Measurements from ENCODE around the gene ZBTB5. TPM values are rescaled to one million over a fixed set of nuclear protein-coding genes. Genes with fewer than 3 reads are reported as not detected.

Gene ZBTB5
- total RNA-seq, 2 experiments from 2014 or later, result 10.0 to 10.2 TPM

DNA sequence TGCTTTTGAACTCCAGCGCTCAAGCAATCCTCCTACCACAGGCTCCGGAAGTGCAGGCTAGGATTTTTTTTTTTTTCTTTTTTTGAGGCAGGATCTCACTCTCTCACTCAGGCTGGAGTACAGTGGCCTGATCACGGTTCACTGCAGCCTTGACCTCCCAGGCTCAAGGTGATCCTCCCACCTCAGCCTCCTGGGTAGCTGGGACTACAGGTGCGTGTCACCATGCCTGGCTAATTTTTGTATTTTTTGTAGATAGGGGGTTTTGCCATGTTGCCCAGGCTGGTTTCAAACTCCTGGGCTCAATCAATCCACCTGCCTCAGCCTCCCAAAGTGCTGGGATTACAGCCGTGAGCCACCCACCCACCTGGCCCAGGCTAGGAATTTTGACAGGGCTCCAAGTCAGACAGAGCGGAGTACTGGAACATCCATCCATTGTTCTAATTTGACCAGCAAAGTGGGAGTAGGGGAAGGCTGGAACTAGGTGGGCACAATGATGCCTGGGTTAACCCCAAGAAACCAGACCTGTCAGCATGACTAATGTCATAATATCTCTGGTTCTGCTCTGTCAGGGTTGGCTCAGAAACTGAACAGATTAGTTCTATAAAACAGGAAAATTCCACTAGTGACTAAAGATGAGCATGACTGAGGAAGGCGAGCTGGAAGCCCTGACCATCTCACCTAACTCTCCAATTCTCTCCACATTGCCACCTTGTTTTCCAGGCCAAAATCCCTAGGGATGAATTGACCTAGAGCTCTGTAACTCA, 9.2 kb downstream of the ZBTB5 start:
- ChIA-PET CTCF (interaction anchor here (1.6 kb wide), 1 partner anchor 31 kb away, joined by 4 read pairs; no protein-coding TSS in a partner anchor), POLR2A (no interaction called here)
- DNase-seq, result no peak
- H3K36me3 Mint-ChIP-seq (ENCODE audit: low read depth), result peaks cover 7% of the 10 kb centered on the region
- H3K27ac Mint-ChIP-seq, result no peak overlapping the region
- H3K4me3 Mint-ChIP-seq, result no peak overlapping the region
- no peaks in the 10 kb centered on the region for H3K9me3 Mint-ChIP-seq
- peaks cover 10% of the 10 kb centered on the region for H3K4me1 Mint-ChIP-seq
- H3K27me3 Mint-ChIP-seq, result no peaks in the 10 kb centered on the region

DNA sequence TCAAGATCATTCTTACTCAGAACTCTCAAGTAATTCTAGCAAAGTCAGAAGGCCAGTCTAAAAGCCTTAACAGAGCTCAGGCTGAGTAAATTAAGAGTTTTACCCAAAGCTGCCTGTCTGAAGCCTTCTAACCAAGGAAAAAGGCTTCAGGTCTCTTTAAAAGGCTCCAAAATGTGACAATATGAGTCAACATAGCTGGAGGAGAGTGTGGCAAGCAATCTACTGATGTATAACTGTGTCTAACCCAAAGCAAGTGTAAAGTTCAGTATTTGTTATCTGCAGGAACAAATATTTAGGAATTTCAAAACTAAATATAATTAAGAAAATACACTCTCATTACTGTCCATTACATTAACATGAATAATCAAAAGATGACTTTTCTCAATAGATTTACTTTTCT, 11.0 kb downstream of the ZBTB5 start:
- Mint-ChIP-seq H3K9me3 (no peaks in the 10 kb centered on the region), H3K27me3 (no peaks in the 10 kb centered on the region), H3K27ac (no peak overlapping the region), H3K4me3 (no peak overlapping the region), H3K4me1 (peaks cover 10% of the 10 kb centered on the region), H3K36me3 (ENCODE audit: low read depth) (peaks cover 11% of the 10 kb centered on the region)
- POLR2A ChIA-PET, result no interaction called here
- CTCF ChIA-PET, result no interaction called here
- DNase-seq, result no peak

DNA sequence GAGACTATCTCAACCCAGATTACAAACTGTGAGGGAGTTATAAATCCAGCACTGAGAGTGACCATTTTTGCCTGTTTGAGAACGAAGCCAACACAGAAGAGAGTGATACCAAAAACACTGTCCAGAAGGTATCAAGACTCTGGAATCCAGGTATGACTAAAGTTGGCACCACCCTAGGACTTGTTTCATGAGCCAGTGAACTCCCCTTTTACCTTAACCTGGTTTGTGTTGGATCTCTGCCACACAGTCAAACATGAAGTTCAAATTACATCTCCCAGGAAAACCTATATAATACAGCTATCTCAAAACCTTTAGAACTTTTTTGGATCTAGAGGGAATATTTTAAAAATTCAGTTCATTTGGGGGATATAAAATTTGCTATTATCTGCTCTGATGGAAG, 11.4 kb downstream of the ZBTB5 start:
- Mint-ChIP-seq H3K4me1 (peaks cover 10% of the 10 kb centered on the region), H3K27me3 (no peaks in the 10 kb centered on the region), H3K27ac (no peak overlapping the region), H3K9me3 (no peaks in the 10 kb centered on the region), H3K4me3 (no peak overlapping the region), H3K36me3 (ENCODE audit: low read depth) (peaks cover 11% of the 10 kb centered on the region)
- no peak for DNase-seq
- CTCF ChIA-PET, result no interaction called here
- POLR2A ChIA-PET, result no interaction called here

DNA sequence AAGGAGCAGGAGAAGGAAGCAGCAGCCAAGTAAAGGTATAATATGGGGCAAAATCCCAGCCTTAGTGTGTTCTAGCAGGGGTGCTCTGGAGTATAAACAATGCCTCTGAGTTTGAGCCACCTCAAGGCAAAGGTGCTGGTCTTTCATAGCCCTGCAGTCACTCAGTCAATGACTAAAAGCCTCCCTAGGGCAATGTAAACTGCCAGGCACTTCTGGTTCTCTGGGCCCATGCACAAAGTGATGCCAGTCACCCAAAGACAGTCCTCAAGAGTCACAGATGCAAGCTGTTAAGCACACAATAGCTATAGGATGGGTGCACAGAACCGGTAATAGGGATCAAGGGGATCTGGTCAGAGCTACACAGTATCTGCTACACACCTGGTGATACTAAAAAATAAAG, 12.6 kb downstream of the ZBTB5 start:
- H3K36me3 Mint-ChIP-seq (ENCODE audit: low read depth), result peaks cover 16% of the 10 kb centered on the region
- ChIA-PET POLR2A (no interaction called here), CTCF (interaction anchor here (0.6 to 1.0 kb wide), 3 partner anchors 28 to 846 kb away, joined by 3 to 4 read pairs (median 3); no protein-coding TSS in a partner anchor)
- DNase-seq, result no peak
- no peaks in the 10 kb centered on the region for H3K9me3 Mint-ChIP-seq
- no peak overlapping the region for H3K27ac Mint-ChIP-seq
- H3K27me3 Mint-ChIP-seq, result no peaks in the 10 kb centered on the region
- H3K4me1 Mint-ChIP-seq, result peaks cover 10% of the 10 kb centered on the region
- H3K4me3 Mint-ChIP-seq, result no peak overlapping the region

DNA sequence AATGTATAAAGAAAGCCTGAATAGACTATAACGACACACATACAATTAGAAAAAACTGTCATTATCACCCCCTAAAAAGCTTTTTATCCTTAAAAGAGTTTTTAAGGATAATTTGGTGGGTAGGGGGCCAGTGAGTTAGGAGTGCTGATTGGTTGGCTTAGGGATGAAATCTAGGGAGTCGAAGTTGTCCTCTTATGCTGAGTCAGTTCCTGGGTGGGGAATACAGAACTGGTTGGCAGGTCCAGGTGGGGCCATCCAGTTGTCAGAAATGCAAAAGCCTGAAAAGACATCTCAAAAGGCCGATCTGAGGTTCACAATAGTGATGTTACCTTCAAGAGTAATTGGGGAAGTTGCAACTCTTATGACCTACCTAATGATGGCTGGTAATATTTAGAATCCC, 13.6 kb downstream of the ZBTB5 start:
- peaks cover 16% of the 10 kb centered on the region for H3K36me3 Mint-ChIP-seq (ENCODE audit: low read depth)
- no peak for DNase-seq
- ChIA-PET POLR2A (no interaction called here), CTCF (interaction anchor here (1.0 kb wide), 1 partner anchor 27 kb away, joined by 3 read pairs; no protein-coding TSS in a partner anchor)
- H3K27ac Mint-ChIP-seq, result no peak overlapping the region
- H3K9me3 Mint-ChIP-seq, result no peaks in the 10 kb centered on the region
- H3K4me1 Mint-ChIP-seq, result peaks cover 8% of the 10 kb centered on the region
- H3K4me3 Mint-ChIP-seq, result no peak overlapping the region
- no peaks in the 10 kb centered on the region for H3K27me3 Mint-ChIP-seq

DNA sequence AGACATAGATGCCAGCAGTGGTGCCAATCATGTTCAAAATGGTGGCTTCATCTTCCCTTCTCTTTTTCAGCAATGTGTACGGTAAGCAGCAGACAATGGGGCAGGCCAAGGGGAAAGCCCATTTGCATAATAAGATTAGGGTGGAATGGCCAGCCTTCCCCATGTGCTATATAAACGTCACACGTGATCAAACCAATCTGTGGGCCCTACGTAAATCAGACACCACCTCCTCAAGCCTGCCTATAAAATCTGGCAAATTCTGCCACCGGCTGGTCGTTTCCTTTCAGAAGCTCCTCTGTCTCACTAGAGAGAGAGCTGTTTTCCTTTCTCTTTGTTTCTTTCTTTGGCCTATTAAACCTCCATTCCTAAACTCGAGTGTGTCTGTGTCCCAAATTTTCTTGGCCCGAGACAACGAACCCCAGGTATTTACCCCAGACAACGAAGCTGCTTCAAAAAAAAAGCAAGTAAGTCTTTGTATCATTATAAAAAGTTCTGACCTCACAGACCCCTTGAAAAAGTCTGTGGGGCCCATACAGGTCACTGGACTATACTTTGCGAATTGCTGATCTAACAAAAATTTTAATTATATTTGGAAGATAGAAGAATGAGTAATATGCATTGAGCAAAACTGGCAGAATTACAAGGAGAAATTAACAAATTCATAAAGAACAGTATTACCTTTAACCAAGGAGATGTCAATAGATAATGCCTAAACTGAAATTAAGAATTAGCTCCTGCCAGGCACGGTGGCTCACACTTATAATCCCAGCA, 15.2 kb downstream of the ZBTB5 start:
- ChIA-PET POLR2A (no interaction called here), CTCF (interaction anchor here (0.6 to 0.9 kb wide), 4 partner anchors 8 to 602 kb away, joined by 3 to 5 read pairs (median 4); no protein-coding TSS in a partner anchor)
- Mint-ChIP-seq H3K4me3 (no peak overlapping the region), H3K27me3 (no peaks in the 10 kb centered on the region), H3K4me1 (peaks cover 4% of the 10 kb centered on the region), H3K27ac (no peak overlapping the region), H3K36me3 (ENCODE audit: low read depth) (peaks cover 16% of the 10 kb centered on the region), H3K9me3 (no peaks in the 10 kb centered on the region)
- DNase-seq, result no peak

DNA sequence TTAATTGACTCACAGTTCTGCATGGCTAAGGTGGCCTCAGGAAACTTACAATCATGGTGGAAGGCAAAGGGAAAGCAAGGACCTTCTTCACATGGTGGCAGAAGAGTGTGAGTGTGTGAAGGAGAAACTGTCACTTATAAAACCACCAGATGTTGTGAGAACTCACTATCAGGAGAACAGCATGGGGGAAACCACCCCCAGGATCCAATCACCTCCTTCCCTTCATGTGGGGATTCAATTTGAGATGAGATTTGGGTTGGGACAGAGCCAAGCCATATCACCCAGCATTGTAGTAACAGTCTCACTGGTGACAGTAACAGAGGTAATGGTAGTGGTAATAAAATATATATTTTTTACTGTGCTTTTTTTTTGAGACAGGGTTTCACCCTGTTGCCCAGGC, 18.1 kb downstream of the ZBTB5 start:
- ChIA-PET POLR2A (no interaction called here), CTCF (no interaction called here)
- H3K27me3 Mint-ChIP-seq, result no peaks in the 10 kb centered on the region
- H3K27ac Mint-ChIP-seq, result no peak overlapping the region
- H3K4me3 Mint-ChIP-seq, result no peak overlapping the region
- DNase-seq, result no peak
- H3K9me3 Mint-ChIP-seq, result no peaks in the 10 kb centered on the region
- peaks cover 18% of the 10 kb centered on the region for H3K36me3 Mint-ChIP-seq (ENCODE audit: low read depth)
- peaks cover 2% of the 10 kb centered on the region for H3K4me1 Mint-ChIP-seq

DNA sequence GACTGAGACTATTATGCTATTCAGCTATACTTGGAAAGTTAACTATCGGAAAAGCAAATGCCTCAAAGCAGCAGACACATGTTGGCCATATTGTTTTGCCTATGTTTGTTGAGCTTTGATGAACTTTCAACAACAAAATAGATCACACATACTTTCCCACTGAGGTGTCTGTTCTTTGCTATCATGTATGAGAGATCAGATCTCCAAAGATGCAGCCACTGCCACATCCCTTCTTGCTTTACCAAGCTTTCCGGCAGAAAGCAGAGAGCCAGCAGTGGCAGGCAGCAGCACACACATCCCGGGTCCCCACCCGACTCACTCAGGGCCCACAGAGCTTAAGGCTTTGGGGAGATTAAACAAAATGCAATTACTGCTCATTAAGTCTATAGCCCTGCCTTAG, 18.8 kb downstream of the ZBTB5 start:
- Mint-ChIP-seq H3K9me3 (no peaks in the 10 kb centered on the region), H3K27ac (no peak overlapping the region), H3K4me1 (no peaks in the 10 kb centered on the region), H3K36me3 (ENCODE audit: low read depth) (peaks cover 18% of the 10 kb centered on the region), H3K27me3 (no peaks in the 10 kb centered on the region), H3K4me3 (no peak overlapping the region)
- ChIA-PET POLR2A (no interaction called here), CTCF (no interaction called here)
- no peak for DNase-seq

DNA sequence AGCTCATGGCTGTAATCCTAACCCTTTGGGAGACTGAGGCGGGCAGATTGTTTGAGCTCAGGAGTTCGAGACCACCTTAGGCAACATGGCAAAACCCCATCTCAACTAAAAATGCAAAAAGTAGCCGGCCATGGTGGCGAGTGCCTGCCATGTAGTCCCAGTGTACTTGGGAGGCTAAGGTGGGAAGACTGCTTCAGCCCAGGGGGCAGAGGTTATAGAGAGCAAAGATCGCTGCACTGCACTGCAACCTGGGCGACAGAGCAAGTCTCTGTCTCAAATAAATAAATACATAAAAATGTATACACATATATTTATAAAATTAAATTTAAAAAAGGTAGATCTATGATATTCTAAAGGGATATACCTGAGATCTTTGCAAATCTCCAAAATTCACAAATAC, 19.4 kb downstream of the ZBTB5 start:
- no peaks in the 10 kb centered on the region for H3K27me3 Mint-ChIP-seq
- no peak overlapping the region for H3K27ac Mint-ChIP-seq
- ChIA-PET POLR2A (no interaction called here), CTCF (no interaction called here)
- H3K9me3 Mint-ChIP-seq, result no peaks in the 10 kb centered on the region
- DNase-seq, result no peak
- no peaks in the 10 kb centered on the region for H3K4me1 Mint-ChIP-seq
- H3K36me3 Mint-ChIP-seq (ENCODE audit: low read depth), result peaks cover 21% of the 10 kb centered on the region
- no peak overlapping the region for H3K4me3 Mint-ChIP-seq

DNA sequence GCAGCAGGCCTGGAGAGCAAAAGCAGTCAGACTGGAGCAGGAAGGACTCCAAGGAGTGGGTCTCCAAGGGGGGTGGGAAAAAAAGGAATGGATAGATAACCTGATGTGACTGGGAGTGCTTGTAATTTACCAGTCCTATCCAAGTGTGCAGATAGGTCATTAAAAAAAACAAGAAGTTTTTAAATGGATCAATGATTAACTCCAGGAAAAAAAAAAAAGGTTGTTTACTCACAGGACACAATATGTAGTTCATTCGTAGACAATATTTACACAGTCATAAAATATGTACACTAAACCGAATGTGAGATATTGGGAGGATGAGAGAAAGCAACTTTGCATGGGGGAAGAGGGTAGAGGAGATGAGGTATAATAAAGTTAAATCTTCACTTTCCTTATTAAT, 20.4 kb downstream of the ZBTB5 start:
- Mint-ChIP-seq H3K27ac (no peak overlapping the region), H3K4me1 (no peaks in the 10 kb centered on the region), H3K4me3 (no peak overlapping the region), H3K9me3 (no peaks in the 10 kb centered on the region), H3K36me3 (ENCODE audit: low read depth) (peaks cover 25% of the 10 kb centered on the region), H3K27me3 (no peaks in the 10 kb centered on the region)
- no peak for DNase-seq
- CTCF ChIA-PET, result no interaction called here
- POLR2A ChIA-PET, result no interaction called here

DNA sequence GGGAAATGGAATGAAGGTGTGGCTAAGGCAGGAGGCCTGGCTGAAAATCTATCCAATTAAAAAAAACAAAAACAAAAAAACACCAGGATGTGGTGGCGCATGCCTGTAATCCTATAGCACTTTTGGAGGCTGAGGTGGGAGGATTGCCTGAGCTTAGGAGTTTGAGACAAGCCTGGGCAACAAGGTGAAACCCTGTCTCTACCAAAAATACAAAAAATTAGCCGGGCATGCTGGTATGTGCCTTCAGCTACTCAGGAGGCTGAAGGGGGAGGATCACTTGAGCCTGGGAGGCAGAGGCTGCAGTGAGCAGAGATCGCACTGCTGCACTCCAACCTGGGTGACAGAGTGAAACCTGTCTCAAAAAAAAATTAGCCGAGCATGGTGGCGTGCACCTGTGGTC, 21.7 kb downstream of the ZBTB5 start:
- Mint-ChIP-seq H3K36me3 (ENCODE audit: low read depth) (peaks cover 28% of the 10 kb centered on the region), H3K27me3 (no peaks in the 10 kb centered on the region), H3K4me3 (no peak overlapping the region), H3K4me1 (no peaks in the 10 kb centered on the region), H3K27ac (no peak overlapping the region), H3K9me3 (no peaks in the 10 kb centered on the region)
- POLR2A ChIA-PET, result no interaction called here
- CTCF ChIA-PET, result no interaction called here
- no peak for DNase-seq

DNA sequence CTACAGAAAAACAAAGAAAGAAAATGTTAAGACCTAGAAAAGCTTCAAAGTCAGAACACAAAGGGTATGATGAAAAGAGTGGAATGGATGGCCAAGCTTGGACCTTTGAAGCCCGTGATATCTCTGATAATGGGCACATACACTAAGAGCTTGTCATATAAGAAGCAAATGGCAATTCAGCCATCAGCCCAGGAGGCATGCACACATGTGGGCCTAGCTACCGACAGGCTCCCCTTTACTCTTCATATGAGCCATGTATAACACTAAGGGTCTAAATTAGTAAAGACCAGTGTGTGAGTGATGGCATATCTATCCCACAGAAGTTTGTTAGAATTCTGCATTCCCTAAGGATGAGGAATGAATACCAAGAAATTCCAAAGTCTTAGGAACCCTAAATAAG, 22.7 kb downstream of the ZBTB5 start:
- Mint-ChIP-seq H3K4me3 (no peak overlapping the region), H3K27me3 (no peaks in the 10 kb centered on the region), H3K27ac (no peak overlapping the region), H3K4me1 (no peaks in the 10 kb centered on the region), H3K36me3 (ENCODE audit: low read depth) (peaks cover 30% of the 10 kb centered on the region), H3K9me3 (no peaks in the 10 kb centered on the region)
- no peak for DNase-seq
- CTCF ChIA-PET, result interaction anchor here (0.5 kb wide), 1 partner anchor 8 kb away, joined by 5 read pairs; no protein-coding TSS in a partner anchor
- POLR2A ChIA-PET, result no interaction called here

DNA sequence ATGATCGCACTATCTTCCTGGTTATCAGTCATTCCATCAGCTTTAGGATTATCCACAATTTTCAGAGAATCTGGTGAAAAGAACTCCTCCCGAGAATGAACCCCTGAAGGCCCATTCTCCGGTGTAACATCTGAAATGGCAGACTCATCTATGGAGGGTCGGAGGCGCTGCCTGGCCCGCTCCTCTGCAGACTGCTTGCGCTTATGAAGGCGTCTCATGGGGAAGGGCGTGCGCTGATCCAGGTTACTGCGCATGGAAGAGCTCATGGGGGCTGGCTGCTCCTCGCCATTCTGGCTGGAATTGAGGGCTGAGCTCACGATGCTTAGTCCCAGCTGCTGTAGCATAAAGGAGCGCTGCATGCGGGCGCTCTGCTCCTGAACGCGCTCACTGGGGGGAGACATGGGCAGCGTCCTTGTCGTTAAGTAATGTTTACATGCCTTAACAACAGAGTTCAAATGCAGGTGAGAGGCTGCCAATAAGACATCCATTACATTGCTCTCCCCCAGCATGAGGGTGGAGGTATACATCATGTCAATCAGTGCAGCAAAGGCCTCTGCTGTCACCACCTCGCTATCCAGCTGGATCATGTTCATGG, 23.4 kb downstream of the ZBTB5 start:
- Mint-ChIP-seq H3K27ac (no peak overlapping the region), H3K4me3 (no peak overlapping the region), H3K27me3 (no peaks in the 10 kb centered on the region), H3K36me3 (ENCODE audit: low read depth) (peaks cover 35% of the 10 kb centered on the region), H3K4me1 (no peaks in the 10 kb centered on the region), H3K9me3 (no peaks in the 10 kb centered on the region)
- no peak for DNase-seq
- ChIA-PET POLR2A (no interaction called here), CTCF (interaction anchor here (0.5 to 0.6 kb wide), 2 partner anchors 8 to 1562 kb away, joined by 3 to 5 read pairs; no protein-coding TSS in a partner anchor)
